ENCODE measurements around the gene BMP4. TPM values are rescaled to one million over a fixed set of nuclear protein-coding genes. Genes with fewer than 3 reads are reported as not detected.

BMP4 gene
- total and polyA plus RNA-seq, 8 donors: 10.3 to 76.4 (median 18.9) TPM

- Histone ChIP-seq H3K27ac (no peak overlapping the region), H3K27me3 (no peaks in the 10 kb centered on the region), H3K4me3 (no peak overlapping the region), H3K9me3 (no peaks in the 10 kb centered on the region), H3K36me3 (no peaks in the 10 kb centered on the region), H3K4me1 (no peaks in the 10 kb centered on the region)
- 66 to 75% (median 66%) methylated on average over 5 of the region's 5 CpGs for WGBS, 5 donors
- DNase-seq: no peak
- TF ChIP-seq POLR2A (IDR thresholded peaks at IDR 0.05) (no peak), POLR2AphosphoS5 (IDR thresholded peaks at IDR 0.05) (no peak), CTCF (IDR thresholded peaks at IDR 0.05) (no peak)
- intact Hi-C loops (cut with DNase I; ENCODE audit: low total_unique reads): no loop called here
Measured at GRCh38 chr14:54001189-54001878, 44.7 kb upstream of the BMP4 start.

GRCh38 chr14:54000341-54000811 is 43.8 kb upstream of the BMP4 start:
- Histone ChIP-seq H3K4me3 (no peak overlapping the region), H3K4me1 (no peaks in the 10 kb centered on the region), H3K27ac (no peak overlapping the region), H3K9me3 (no peaks in the 10 kb centered on the region), H3K27me3 (no peaks in the 10 kb centered on the region), H3K36me3 (no peaks in the 10 kb centered on the region)
- intact Hi-C loops (cut with DNase I; ENCODE audit: low total_unique reads): no loop called here
- DNase-seq: no peak
- 76 to 88% (median 86%) methylated on average over 1 of the region's 1 CpG for WGBS, 5 donors
- no peak for TF ChIP-seq POLR2A (IDR thresholded peaks at IDR 0.05)

- Histone ChIP-seq H3K4me3 (no peak overlapping the region), H3K4me1 (no peaks in the 10 kb centered on the region), H3K9me3 (no peaks in the 10 kb centered on the region), H3K36me3 (no peaks in the 10 kb centered on the region), H3K27me3 (no peaks in the 10 kb centered on the region), H3K27ac (no peak overlapping the region)
- no peak for TF ChIP-seq CTCF (IDR thresholded peaks at IDR 0.05)
- no peak for TF ChIP-seq POLR2AphosphoS5 (IDR thresholded peaks at IDR 0.05)
- TF ChIP-seq EP300 (IDR thresholded peaks at IDR 0.05): no peak
- no peak for TF ChIP-seq POLR2A (IDR thresholded peaks at IDR 0.05)
- intact Hi-C loops (cut with DNase I; ENCODE audit: low total_unique reads): no loop called here
- peak in 1 of 2 donors; percentile 11 for DNase-seq
- 61 to 80% (median 72%) methylated on average over 5 of the region's 5 CpGs for WGBS, 5 donors
Measured at GRCh38 chr14:53999061-53999488, 42.5 kb upstream of the BMP4 start.

- H3K9me3 ChIP-seq: no peaks in the 10 kb centered on the region
- no peak for TF ChIP-seq EP300 (IDR thresholded peaks at IDR 0.05)
- no peak for TF ChIP-seq POLR2A (IDR thresholded peaks at IDR 0.05)
- TF ChIP-seq CTCF (IDR thresholded peaks at IDR 0.05): no peak
- no peak for TF ChIP-seq POLR2AphosphoS5 (IDR thresholded peaks at IDR 0.05)
Measured at GRCh38 chr14:53996041-53996440, 39.4 kb upstream of the BMP4 start.

GRCh38 chr14:53993920-53994607 is 37.4 kb upstream of the BMP4 start:
- WGBS, 5 donors: 72 to 85% (median 78%) methylated on average over 6 of the region's 6 CpGs
- Histone ChIP-seq H3K27me3 (no peaks in the 10 kb centered on the region), H3K4me3 (no peak overlapping the region), H3K36me3 (no peaks in the 10 kb centered on the region), H3K27ac (no peak overlapping the region), H3K9me3 (no peaks in the 10 kb centered on the region), H3K4me1 (no peaks in the 10 kb centered on the region)
- no peak for DNase-seq
- intact Hi-C loops (cut with DNase I; ENCODE audit: low total_unique reads): no loop called here
- no peak for TF ChIP-seq POLR2AphosphoS5 (IDR thresholded peaks at IDR 0.05)
- TF ChIP-seq EP300 (IDR thresholded peaks at IDR 0.05): no peak
- no peak for TF ChIP-seq POLR2A (IDR thresholded peaks at IDR 0.05)
- TF ChIP-seq CTCF (IDR thresholded peaks at IDR 0.05): no peak

More at GRCh38 chr14:53996041-53996440, 39.4 kb upstream of the BMP4 start:
- no peak overlapping the region for H3K27ac ChIP-seq
- no peak overlapping the region for H3K4me3 ChIP-seq
- intact Hi-C loops (cut with DNase I; ENCODE audit: low total_unique reads): no loop called here
- H3K36me3 ChIP-seq: no peaks in the 10 kb centered on the region
- no peak for DNase-seq
- WGBS, 5 donors: 87 to 100% (median 94%) methylated on average over 1 of the region's 1 CpG
- no peaks in the 10 kb centered on the region for H3K27me3 ChIP-seq
- H3K4me1 ChIP-seq: no peaks in the 10 kb centered on the region

All from stomach (tissue), 9 donors.